ENCODE data around the gene PKD1L1. TPM values are rescaled to one million over a fixed set of nuclear protein-coding genes. Genes with fewer than 3 reads are reported as not detected.
A peak's percentile ranks its signal among the peaks of the same experiment; 100 is the strongest.
"Not testable (repeated sequence)": the region's sequence is repeated elsewhere in the genome, so short reads cannot be mapped to it uniquely, and the experiment has no call there.

Gene PKD1L1
- total RNA-seq, 1 experiment from 2014 or later, result not detected

DNA sequence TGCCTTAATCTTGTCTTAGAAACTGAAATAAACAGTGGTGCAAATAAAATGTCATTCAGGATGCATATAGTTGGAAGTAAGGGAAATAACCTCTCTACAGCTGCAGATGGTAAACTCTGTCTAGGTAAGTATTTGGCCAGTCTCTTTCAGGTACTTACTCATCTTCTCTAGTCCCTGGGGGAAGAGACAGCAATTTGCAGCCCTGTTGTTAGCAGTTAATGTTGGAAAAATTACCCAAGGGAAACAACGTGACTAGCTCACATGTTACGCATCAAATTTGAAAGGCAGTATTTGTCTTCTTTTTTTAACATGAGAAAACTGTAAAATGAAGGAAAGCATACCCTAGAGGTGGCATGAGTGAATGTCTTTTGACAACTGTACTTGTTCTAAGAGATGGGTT, 34.3 kb upstream of the PKD1L1 start:
- no peak for TF ChIP-seq CTCF (IDR thresholded peaks at IDR 0.05; ENCODE audit: unreplicated experiment)
- Mint-ChIP-seq H3K9me3 (ENCODE audit: unreplicated experiment) (no peaks in the 10 kb centered on the region), H3K27me3 (ENCODE audit: insufficient read depth, unreplicated experiment) (no peaks in the 10 kb centered on the region), H3K4me3 (ENCODE audit: unreplicated experiment) (no peak overlapping the region), H3K4me1 (ENCODE audit: insufficient read depth, unreplicated experiment) (peaks cover 10% of the 10 kb centered on the region), H3K27ac (ENCODE audit: low read depth, unreplicated experiment) (no peak overlapping the region), H3K36me3 (ENCODE audit: insufficient read depth, unreplicated experiment) (peaks cover 12% of the 10 kb centered on the region)
- intact Hi-C loops (cut with micrococcal nuclease), result no loop called here
- ChIA-PET CTCF (interaction anchor here (0.6 to 2.1 kb wide), 4 partner anchors 38 to 172 kb away, joined by 4 to 12 read pairs (median 9); no protein-coding TSS in a partner anchor), POLR2A (interaction anchor here (1.0 kb wide), 1 partner anchor 106 kb away, joined by 3 read pairs; the partner anchor contains the start of gene UPP1)
- BruUV-seq (replicated peaks), result no TSS peak
- no peak for DNase-seq (ENCODE audit: unreplicated experiment)

GRCh38 chr7:47980648-47981047, 32.4 kb upstream of the PKD1L1 start:
- BruUV-seq (replicated peaks); DNase-seq (ENCODE audit: unreplicated experiment); H3K27ac Mint-ChIP-seq (ENCODE audit: low read depth, unreplicated experiment); intact Hi-C loops (cut with micrococcal nuclease); POLR2A ChIA-PET; H3K9me3 Mint-ChIP-seq (ENCODE audit: unreplicated experiment); H3K27me3 Mint-ChIP-seq (ENCODE audit: insufficient read depth, unreplicated experiment); H3K4me3 Mint-ChIP-seq (ENCODE audit: unreplicated experiment): not testable (repeated sequence)
- Mint-ChIP-seq H3K36me3 (ENCODE audit: insufficient read depth, unreplicated experiment) (peaks cover 27% of the 10 kb centered on the region), H3K4me1 (ENCODE audit: insufficient read depth, unreplicated experiment) (peaks cover 15% of the 10 kb centered on the region)
- CTCF ChIA-PET, result interaction anchor here (1.1 kb wide), 1 partner anchor 8 kb away, joined by 5 read pairs; no protein-coding TSS in a partner anchor

DNA sequence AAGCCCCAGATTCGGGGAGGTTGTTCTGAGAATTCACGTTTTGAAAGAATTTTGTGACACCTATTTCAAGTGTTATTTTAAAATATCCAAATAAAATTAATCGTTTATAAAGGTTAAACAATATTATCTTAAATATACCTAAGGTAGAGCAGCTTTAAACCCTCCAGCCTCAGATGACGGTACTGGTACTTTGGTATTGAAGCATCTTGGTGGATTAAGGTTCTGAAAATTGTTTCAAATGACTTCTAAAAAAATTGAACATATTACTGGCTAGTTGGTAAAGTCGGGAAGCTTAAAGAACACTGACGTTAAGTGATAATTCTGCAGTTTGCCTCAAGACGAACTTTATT, 31.5 kb upstream of the PKD1L1 start:
- H3K4me3 Mint-ChIP-seq (ENCODE audit: unreplicated experiment), result peak overlapping the region; percentile 81
- no peak for TF ChIP-seq CTCF (IDR thresholded peaks at IDR 0.05; ENCODE audit: unreplicated experiment)
- CTCF ChIA-PET, result interaction anchor here (1.1 kb wide), 1 partner anchor 9 kb away, joined by 5 read pairs; no protein-coding TSS in a partner anchor
- peaks cover 36% of the 10 kb centered on the region for H3K36me3 Mint-ChIP-seq (ENCODE audit: insufficient read depth, unreplicated experiment)
- peaks cover 15% of the 10 kb centered on the region for H3K4me1 Mint-ChIP-seq (ENCODE audit: insufficient read depth, unreplicated experiment)
- DNase-seq (ENCODE audit: unreplicated experiment), result no peak
- no peaks in the 10 kb centered on the region for H3K27me3 Mint-ChIP-seq (ENCODE audit: insufficient read depth, unreplicated experiment)
- no peaks in the 10 kb centered on the region for H3K9me3 Mint-ChIP-seq (ENCODE audit: unreplicated experiment)
- BruUV-seq (replicated peaks), result no TSS peak
- intact Hi-C loops (cut with micrococcal nuclease), result loop anchor here (1.0 kb wide), 2 partner anchors 109 to 130 kb away; partner anchors contain the start of gene UPP1
- POLR2A ChIA-PET, result interaction anchor here (1.0 kb wide), 1 partner anchor 8 kb away, joined by 4 read pairs; no protein-coding TSS in a partner anchor
- H3K27ac Mint-ChIP-seq (ENCODE audit: low read depth, unreplicated experiment), result peak overlapping the region; percentile 96

- peak within 1 kb of the TSS; percentile 81 for H3K4me3 Mint-ChIP-seq (ENCODE audit: unreplicated experiment)
- no TSS peak for BruUV-seq (replicated peaks)
- DNase-seq (ENCODE audit: unreplicated experiment), result peak; percentile 86
- TF ChIP-seq CTCF (IDR thresholded peaks at IDR 0.05; ENCODE audit: unreplicated experiment), result no peak
- peaks cover 41% of the 10 kb centered on the region for H3K36me3 Mint-ChIP-seq (ENCODE audit: insufficient read depth, unreplicated experiment)
- ChIA-PET POLR2A (interaction anchor here (1.0 to 1.8 kb wide), 5 partner anchors 9 to 131 kb away, joined by 3 to 10 read pairs (median 5); partner anchors contain the start of gene UPP1), CTCF (interaction anchor here (1.1 to 2.1 kb wide), 4 partner anchors 9 to 123 kb away, joined by 3 to 17 read pairs (median 5); no protein-coding TSS in a partner anchor)
- no peaks in the 10 kb centered on the region for H3K9me3 Mint-ChIP-seq (ENCODE audit: unreplicated experiment)
- H3K27ac Mint-ChIP-seq (ENCODE audit: low read depth, unreplicated experiment), result peak within 1 kb of the TSS; percentile 96
- peaks cover 16% of the 10 kb centered on the region for H3K4me1 Mint-ChIP-seq (ENCODE audit: insufficient read depth, unreplicated experiment)
- H3K27me3 Mint-ChIP-seq (ENCODE audit: insufficient read depth, unreplicated experiment), result no peaks in the 10 kb centered on the region
- intact Hi-C loops (cut with micrococcal nuclease), result loop anchor here (1.0 kb wide), 2 partner anchors 110 to 131 kb away; partner anchors contain the start of gene UPP1
Observed at GRCh38 chr7:47979145-47979831, 31.0 kb upstream of the PKD1L1 start, which contains the start of gene HUS1. Gene HUS1 (minus strand): TSS chr7:47979615. CDS start chr7:47979519, 96 bp downstream.

Data from MCF 10A (cell line).